GM21529 (cell line): ENCODE measurements around the gene ADCY2.

ENCODE experiments used
- ATAC-seq: cut with Tn5 transposase; IDR thresholded peaks from one replicate; pipeline ENCODE4 v1.9.1; 2021; ENCODE audit not compliant: unreplicated experiment

The ADCY2 gene

DNA sequence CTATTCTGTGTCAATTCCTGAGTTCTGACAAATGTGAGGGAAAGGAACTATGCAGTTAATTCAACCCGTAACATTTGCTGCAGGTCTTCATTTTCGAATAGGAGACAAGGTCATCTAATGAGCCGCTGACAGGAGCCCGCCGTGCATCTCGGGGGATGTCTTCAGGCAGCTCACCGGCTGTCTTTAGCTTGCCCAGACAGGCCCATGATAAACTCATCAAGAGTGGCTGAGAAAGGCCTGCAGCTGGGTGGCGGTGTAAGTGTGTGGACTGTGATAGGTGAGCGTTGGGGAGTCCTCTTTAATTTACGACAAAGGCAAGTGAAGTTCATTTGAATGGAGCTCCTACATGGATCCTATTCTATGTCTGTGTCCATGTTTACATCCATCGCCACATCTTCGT is 190.5 kb downstream of the ADCY2 start:
- no peak for ATAC-seq

GRCh38 chr5:7589800-7590199 is 193.9 kb downstream of the ADCY2 start:
- no peak for ATAC-seq

DNA sequence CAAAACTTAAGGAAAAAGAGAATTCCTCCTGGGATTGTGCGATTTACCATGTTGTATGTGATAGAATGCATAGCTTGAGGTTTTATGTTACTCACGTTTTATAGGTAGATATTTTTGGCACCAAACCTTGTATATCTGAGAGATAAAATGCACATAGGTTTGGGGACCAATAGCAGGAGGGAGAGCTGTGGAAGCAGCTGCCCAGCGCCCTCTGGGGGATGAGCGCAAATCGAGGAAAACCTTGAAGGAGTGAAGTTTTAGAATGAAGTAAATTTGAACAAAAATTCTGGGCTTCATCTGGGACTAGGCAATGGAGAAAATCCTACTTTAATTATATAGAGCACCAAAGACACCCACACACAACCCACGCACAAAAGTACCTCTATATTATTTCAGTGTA is 197.0 kb downstream of the ADCY2 start:
- no peak for ATAC-seq

DNA sequence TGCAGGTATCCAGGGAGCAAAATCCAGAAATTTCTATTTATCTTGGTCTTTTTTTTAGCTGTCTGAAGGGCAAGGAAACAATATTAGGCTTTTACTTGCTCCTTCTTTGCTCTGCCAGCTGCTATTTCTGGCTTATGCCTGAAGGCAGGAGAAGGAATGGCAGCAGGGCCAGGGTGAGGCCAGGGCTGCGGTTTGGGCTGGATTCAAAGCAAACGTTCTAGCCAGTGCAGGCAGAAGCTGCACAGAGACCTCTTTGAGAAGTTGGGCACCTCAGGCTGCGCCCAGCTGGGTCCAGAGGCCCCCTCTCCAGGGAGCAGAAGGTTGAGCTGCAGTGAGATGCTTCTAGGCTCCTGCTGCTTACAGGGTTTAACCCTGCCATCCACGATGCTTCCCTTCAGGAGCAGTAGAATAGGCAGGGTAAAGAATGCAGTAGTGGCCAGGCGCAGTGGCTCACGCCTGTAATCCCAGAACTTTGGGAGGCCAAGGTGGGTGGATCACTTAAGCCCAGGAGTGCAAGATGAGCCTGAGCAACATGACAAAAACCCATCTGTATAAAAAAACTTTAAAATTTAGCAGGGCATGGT is 201.2 kb downstream of the ADCY2 start:
- no peak for ATAC-seq

- ATAC-seq: no peak
Observed at GRCh38 chr5:7606840-7607465, 211.0 kb downstream of the ADCY2 start.

- no peak for ATAC-seq
Observed at GRCh38 chr5:7608772-7609171, 212.8 kb downstream of the ADCY2 start.

- ATAC-seq: no peak
Observed at GRCh38 chr5:7609726-7610125, 213.8 kb downstream of the ADCY2 start.

GRCh38 chr5:7610531-7611177 is 214.7 kb downstream of the ADCY2 start:
- no peak for ATAC-seq

GRCh38 chr5:7611518-7611917 is 215.6 kb downstream of the ADCY2 start:
- no peak for ATAC-seq

GRCh38 chr5:7615566-7616061 is 219.7 kb downstream of the ADCY2 start:
- no peak for ATAC-seq

DNA sequence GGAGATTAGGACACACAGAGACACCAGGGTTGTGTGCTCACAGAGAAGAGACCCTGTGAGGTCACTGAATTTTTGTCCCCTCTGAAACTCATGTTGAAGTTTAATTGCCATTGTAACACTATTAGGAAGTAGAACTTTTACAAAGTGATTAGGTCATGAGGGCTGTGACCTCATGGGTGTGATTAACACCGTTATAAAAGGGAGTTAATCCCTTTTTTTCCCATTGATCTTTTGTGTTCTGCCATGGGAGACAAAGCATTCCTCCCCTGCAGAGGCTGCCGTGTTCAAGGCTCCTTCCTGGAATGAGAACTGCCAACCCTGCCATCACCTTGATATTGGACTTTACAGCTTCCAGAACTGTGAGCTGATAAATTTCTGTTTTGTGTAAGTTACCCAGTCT is 221.0 kb downstream of the ADCY2 start:
- no peak for ATAC-seq

DNA sequence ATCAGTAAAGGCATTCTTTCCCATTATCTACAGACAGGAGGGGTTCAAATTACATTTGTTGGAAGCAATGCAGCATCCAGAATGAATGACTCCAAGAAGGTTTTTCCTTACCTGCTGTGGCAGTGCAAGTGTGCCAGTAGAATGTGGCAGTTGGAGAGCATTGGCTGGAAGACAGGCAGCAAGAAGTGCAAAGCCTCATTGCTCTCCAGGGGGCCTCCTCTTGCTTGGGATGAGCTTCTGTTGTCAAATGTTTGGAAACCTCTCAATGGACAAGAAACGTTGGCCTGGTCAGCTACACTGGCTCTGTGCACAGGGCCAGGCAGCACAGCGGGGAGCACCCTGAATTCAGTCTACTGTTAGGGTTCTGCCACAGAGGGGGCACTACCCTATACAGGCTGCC is 226.6 kb downstream of the ADCY2 start:
- no peak for ATAC-seq

GRCh38 chr5:7625740-7626139 is 229.8 kb downstream of the ADCY2 start:
- ATAC-seq: no peak

DNA sequence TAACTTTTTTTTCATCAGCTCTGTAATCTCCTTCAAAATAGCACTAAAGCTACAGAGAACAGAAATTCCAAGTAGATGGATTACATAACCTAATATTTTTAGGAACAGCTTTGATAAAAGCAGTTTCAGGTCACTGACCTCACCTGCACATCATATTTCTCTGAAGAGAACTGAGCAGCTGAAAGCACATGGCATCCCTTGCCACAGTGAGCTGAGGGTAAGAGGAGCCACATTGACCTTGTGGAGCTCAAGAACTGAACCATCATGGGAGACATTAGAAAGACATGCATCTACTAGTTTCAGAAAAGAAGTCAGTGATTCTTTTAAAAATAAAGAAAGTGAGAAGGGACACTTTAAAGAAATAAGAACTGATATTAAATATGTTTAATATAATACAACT is 232.3 kb downstream of the ADCY2 start:
- ATAC-seq: no peak

GRCh38 chr5:7628820-7629219 is 232.9 kb downstream of the ADCY2 start:
- ATAC-seq: no peak

GRCh38 chr5:7629561-7629960 is 233.6 kb downstream of the ADCY2 start:
- ATAC-seq: no peak

DNA sequence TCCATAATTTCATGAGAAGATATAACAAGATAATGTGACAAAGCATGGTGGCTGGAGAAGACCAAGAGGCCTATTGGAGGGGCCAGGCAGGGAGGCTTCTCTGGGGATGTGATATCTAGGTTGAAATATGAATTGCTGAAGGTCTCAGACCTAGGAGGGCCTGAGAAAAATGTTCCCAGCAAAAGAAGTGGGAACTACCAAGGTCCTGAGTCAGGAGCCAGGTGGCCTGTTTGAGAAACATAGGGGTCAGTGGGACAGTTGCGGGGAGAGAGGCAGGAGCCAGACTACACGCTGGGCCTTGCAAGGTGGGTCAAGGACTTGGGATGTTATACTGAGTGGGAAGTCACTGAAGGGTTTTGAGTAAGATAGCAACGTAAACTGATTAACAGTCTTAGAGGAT is 238.9 kb downstream of the ADCY2 start:
- no peak for ATAC-seq

GRCh38 chr5:7638456-7638855 is 242.5 kb downstream of the ADCY2 start:
- no peak for ATAC-seq

DNA sequence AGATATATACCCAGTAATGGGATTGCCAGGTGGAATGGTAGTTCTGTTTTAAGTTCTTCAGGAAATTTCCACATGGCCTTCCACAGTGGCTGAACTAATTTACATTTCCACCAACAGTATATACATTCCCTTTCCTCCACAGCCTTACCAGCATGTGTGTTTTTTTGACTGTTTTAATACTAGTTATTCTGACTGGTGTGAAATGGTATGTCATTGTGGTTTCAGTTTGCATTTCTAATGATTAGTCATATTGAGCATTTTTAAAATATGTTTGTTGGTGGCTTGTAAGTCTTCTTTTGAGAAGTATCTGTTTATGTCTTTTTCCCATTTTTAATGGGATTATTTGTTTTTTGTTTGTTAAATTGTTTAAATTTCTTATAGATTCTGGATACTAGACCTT is 246.1 kb downstream of the ADCY2 start:
- ATAC-seq: no peak

GRCh38 chr5:7644723-7645122 is 248.8 kb downstream of the ADCY2 start:
- ATAC-seq: no peak

- no peak for ATAC-seq
Observed at GRCh38 chr5:7650755-7651154, 254.8 kb downstream of the ADCY2 start.

- no peak for ATAC-seq
Observed at GRCh38 chr5:7653046-7653445, 257.1 kb downstream of the ADCY2 start.

- ATAC-seq: no peak
Observed at GRCh38 chr5:7657153-7657552, 261.2 kb downstream of the ADCY2 start.
